Pancreas (tissue), 10 donors: ENCODE measurements around the gene MANSC1. TPM values are rescaled to one million over a fixed set of nuclear protein-coding genes. Genes with fewer than 3 reads are reported as not detected.
"Not testable (repeated sequence)": the region's sequence is repeated elsewhere in the genome, so short reads cannot be mapped to it uniquely, and the experiment has no call there.

Source experiments
- ATAC-seq, 4 donors: fragments of 200-7000 bp; cut with Tn5 transposase; one replicate each; pipeline versions ENCODE4 v1.8.0 to v1.9.1; 2020; ENCODE audit warnings: mild to moderate bottlenecking in 4 of 4, moderate library complexity in 4 of 4
- DNase-seq, 6 donors: peaks; one replicate each; pipeline ENCODE4 v3.0.0-alpha.2; 2020
- FAIRE-seq: peaks from 2 replicates; lab custom pipeline; 2012; peaks lifted over from hg19 to GRCh38; lab: Jason Lieb, UNC
- H3K27ac ChIP-seq, 4 donors: fragments of 200-600 bp; sonication (generic); 1 replicate in 3 of 4; 2 replicates in 1 of 4; pipeline versions ENCODE4 v1.5.0 to v1.8.0; 2020
- H3K27me3 ChIP-seq, 4 donors: fragments of 200-600 bp; one replicate each; pipeline ENCODE4 v1.8.0; 2021
- H3K36me3 ChIP-seq, 3 donors: fragments of 200-600 bp; sonication (generic) in 1 of 3; one replicate each; pipeline versions ENCODE4 v1.5.0 to v1.8.0; 2020 to 2021
- H3K4me1 ChIP-seq, 3 donors: fragments of 200-600 bp; one replicate each; pipeline ENCODE4 v1.8.0; 2021
- H3K4me3 ChIP-seq, 4 donors: fragments of 200-600 bp; sonication (generic) in 2 of 4; one replicate each; pipeline versions ENCODE4 v1.5.0 to v1.8.0; 2020 to 2021
- H3K9me3 ChIP-seq, 4 donors: fragments of 200-600 bp; one replicate each; pipeline ENCODE4 v1.8.0; 2021
- WGBS, 2 donors: extraction: QIAGEN DNeasy Blood & Tissue Kit; methylation state at CpG; one replicate each; pipeline ENCODE4 v1.1.7; 2013; 5-methylcytosine and 5-hydroxymethylcytosine counted together
- intact Hi-C, 3 donors: fragments of 100-400 bp; cut with DNase I; formaldehyde crosslinking; loops; one replicate each; pipeline versions ENCODE4 v1.11.1 to v1.14.2; 2022
- polyA plus RNA-seq, 2 donors: library from polyadenylated mRNA; stranded (reverse); fragments of 200-250 nt; gene quantifications; one replicate each; pipeline ENCODE4 v1.2.3, GENCODE V29; 2013
- total RNA-seq, 6 donors: library from RNA; stranded (reverse); fragmentation: NEBNext Ultra II Directional in 4 of 6; extraction: Animal tissue kit (Norgen Biotek cat#: 25700) in 4 of 6; gene quantifications; one replicate each; pipeline versions ENCODE4 v1.2.1 to v1.2.4, GENCODE V29; 2021 to 2023
- TF ChIP-seq, protein P1 (sequence below), 4 donors: fragments of 200-600 bp; sonication (generic) in 3 of 4; IDR thresholded peaks; one replicate each; pipeline versions ENCODE4 v1.5.0 to v1.8.0; 2021; ENCODE audit warnings: antibody characterized with exemption in 4 of 4
- donor health status: healthy with polysubstance abuse.
- donor health status: DM: no; HTN: no; CAD: no; lungs with moderate emphysema.
- donor health status: DM: no; HTN: no; CAD: no.
- donor health status: control.
- donor health status: control.
- donor health status: Bipolar disorder and iron deficiency.
- donor health status: DM: yes; HTN: yes; CAD: no.
- donor health status: DM: no; HTN: no; CAD: no.
- donor health status: DM: no; HTN: no; CAD: no.
- donor health status: DM: yes; HTN: yes; CAD: no.

The MANSC1 gene
- total and polyA plus RNA-seq, 8 donors: 7.0 to 21.6 (median 17.0) TPM

DNA sequence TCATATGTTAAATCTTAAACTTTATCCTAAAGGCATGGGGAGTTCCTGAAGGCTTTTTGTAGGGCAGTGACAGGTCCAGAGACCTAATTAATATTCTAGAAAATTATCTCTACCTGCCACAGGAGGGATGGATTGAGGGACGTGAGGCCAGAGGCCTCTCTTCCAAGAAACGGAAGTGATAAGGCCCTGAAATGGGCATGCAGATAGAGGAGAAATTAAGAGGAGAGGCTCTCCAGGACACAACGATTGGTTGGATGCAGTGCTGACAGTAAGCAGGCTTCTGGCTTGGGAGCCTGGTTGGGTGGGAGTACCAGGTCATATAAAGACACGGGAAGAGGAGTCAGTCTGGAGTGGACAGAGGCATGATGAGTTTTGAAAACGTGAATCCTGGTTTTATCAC, 3.8 kb upstream of the MANSC1 start:
- no peaks in the 10 kb centered on the region for H3K36me3 ChIP-seq
- no peaks in the 10 kb centered on the region for H3K9me3 ChIP-seq
- intact Hi-C loops: no loop called here
- 60 to 67% methylated on average over 5 of the region's 5 CpGs for WGBS, 2 donors
- no peak overlapping the region for H3K4me3 ChIP-seq
- H3K27me3 ChIP-seq: no peaks in the 10 kb centered on the region
- peaks cover 0 to 13% (median 6%) of the 10 kb centered on the region in 3 donors for H3K4me1 ChIP-seq
- DNase-seq (no peak), FAIRE-seq (no peak), ATAC-seq (no peak)
- no peak overlapping the region for H3K27ac ChIP-seq
- TF ChIP-seq, protein P1, sequence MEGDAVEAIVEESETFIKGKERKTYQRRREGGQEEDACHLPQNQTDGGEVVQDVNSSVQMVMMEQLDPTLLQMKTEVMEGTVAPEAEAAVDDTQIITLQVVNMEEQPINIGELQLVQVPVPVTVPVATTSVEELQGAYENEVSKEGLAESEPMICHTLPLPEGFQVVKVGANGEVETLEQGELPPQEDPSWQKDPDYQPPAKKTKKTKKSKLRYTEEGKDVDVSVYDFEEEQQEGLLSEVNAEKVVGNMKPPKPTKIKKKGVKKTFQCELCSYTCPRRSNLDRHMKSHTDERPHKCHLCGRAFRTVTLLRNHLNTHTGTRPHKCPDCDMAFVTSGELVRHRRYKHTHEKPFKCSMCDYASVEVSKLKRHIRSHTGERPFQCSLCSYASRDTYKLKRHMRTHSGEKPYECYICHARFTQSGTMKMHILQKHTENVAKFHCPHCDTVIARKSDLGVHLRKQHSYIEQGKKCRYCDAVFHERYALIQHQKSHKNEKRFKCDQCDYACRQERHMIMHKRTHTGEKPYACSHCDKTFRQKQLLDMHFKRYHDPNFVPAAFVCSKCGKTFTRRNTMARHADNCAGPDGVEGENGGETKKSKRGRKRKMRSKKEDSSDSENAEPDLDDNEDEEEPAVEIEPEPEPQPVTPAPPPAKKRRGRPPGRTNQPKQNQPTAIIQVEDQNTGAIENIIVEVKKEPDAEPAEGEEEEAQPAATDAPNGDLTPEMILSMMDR (IDR thresholded peaks at IDR 0.05): no peak

DNA sequence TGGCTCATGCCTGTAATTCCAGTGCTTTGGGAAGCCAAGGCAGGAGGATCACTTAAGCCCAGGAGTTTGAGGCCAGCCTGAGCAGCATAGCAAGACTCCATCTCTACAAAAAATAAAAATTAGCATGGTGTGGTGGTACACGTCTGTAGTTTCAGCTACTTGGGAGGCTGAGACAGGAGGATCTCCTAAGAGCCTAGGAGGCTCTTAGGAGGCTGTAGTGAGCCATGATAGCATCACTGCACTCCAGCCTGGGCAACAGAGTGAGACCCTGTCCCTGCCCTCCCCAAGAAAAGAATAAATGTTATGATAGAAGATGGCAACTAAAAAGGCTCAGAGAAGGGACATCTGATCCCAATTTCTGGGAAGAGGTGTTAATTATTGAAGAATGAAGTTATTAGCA, 3.2 kb upstream of the MANSC1 start:
- no peaks in the 10 kb centered on the region for H3K36me3 ChIP-seq
- FAIRE-seq (no peak), DNase-seq (no peak), ATAC-seq (no peak)
- H3K9me3 ChIP-seq: no peaks in the 10 kb centered on the region
- TF ChIP-seq, protein P1 (IDR thresholded peaks at IDR 0.05): no peak
- no peaks in the 10 kb centered on the region for H3K27me3 ChIP-seq
- intact Hi-C loops: no loop called here
- no peak overlapping the region for H3K27ac ChIP-seq
- peaks cover 0 to 10% (median under 1%) of the 10 kb centered on the region in 3 donors for H3K4me1 ChIP-seq
- WGBS, 2 donors: 73 to 87% methylated on average over 1 of the region's 1 CpG
- H3K4me3 ChIP-seq: no peak overlapping the region

DNA sequence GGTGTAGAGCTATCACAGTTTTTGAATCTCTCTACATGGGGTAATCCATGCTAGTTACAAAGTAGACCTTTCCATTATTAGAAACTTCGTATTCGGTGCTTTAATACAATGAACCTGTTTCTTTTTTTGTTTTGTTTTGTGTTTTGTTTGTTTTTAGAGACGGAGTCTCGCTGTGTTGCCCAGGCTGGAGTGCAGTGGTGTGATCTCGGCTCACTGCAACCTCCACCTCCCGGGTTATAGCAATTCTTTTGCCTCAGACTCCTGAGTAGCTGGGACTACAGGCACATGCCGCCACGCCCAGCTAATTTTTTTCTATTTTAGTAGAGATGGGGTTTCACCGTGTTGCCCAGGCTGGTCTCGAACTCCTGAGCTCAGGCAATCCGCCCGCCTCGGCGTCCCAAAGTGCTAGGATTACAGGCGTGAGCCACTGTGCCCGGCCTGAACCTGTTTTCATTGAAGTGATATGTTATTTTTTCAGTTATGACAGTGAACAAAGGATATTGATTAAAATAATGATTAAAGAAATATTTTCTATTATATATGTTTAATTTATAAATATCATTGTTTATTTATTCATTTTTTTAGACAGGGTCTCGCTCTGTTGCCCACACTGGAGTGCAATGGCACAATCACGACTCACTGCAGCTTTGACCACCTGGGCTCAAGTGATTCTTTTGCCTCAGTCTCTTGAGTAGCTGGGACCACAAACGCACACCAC, 1.6 kb upstream of the MANSC1 start:
- H3K36me3 ChIP-seq, H3K4me3 ChIP-seq, ATAC-seq, H3K4me1 ChIP-seq, H3K27me3 ChIP-seq, intact Hi-C loops, DNase-seq, FAIRE-seq, H3K9me3 ChIP-seq: not testable (repeated sequence)
- WGBS, 2 donors: 89 to 93% methylated on average over 19 of the region's 19 CpGs
- H3K27ac ChIP-seq: peak overlapping the region in 2 of 4 donors; percentile 78 to 81

DNA sequence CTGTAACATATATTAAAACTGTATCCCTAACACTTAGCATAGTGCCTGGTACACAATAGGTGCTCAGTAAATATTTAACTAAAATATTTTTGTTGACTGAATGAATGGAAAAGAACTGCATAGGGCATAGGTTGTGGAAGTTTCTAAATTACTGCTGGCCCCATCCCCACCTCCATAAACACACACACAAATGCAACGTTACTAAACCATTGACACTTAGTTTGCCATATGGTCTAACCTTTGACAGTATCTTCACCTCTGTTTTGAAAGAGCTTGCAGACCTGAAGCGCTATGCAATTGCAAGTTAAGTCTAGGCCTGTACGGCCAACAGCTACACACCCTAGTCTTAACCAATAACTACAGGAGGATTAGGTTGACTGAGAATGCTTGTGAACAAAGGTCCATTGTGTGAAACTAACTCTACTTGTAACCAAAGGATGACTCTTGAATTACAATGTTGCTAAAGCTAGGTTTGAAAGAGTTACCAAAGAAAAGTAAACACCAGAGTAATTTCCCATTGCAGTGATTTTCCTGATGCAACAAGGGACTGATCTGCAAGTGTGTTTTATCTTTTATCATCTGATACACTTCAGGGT, 924 bp upstream of the MANSC1 start:
- Histone ChIP-seq H3K4me1 (peaks cover 0 to 9% (median 0%) of the 10 kb centered on the region in 3 donors), H3K36me3 (no peaks in the 10 kb centered on the region), H3K9me3 (no peaks in the 10 kb centered on the region), H3K4me3 (no peak overlapping the region), H3K27me3 (no peaks in the 10 kb centered on the region), H3K27ac (peak overlapping the region in 3 of 4 donors; percentile 56 to 81 (median 78))
- 51 to 65% methylated on average over 3 of the region's 3 CpGs for WGBS, 2 donors
- no peak for DNase-seq
- intact Hi-C loops: no loop called here
- no peak for FAIRE-seq
- peak in 3 of 4 donors; percentile 21 to 37 (median 29) for ATAC-seq
- TF ChIP-seq, protein P1 (IDR thresholded peaks at IDR 0.05): no peak

DNA sequence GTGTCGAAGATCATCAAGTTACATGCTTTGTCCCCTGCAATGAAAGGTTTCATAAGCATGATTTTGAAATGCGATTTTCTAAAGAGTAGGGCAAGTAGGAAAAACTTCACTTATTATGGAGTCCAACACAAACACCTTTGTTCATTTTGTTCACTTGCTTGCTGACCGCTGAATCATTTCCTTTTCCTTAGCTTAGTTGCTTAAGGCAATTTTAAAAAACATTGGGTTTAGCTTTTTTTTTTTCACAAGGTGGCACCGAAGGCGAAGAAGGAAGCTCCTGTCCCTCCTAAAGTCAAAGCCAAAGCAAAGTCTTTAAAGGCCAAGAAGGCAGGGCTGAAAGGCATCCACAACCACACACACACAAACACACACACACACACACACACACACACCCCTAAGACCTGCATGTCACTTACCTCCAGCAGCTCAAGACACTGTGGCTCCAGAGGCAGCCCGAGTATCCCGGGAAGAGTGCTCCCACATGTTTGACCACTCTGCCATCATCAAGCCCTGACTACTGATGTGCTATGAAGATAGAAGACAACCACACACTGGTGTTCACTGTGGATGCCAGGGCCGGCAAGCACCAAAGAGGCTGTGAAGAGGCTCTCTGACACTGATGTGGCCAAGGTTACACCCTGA, 11.4 kb downstream of the MANSC1 start:
- Histone ChIP-seq H3K4me3 (no peak overlapping the region), H3K9me3 (no peaks in the 10 kb centered on the region), H3K27ac (peak overlapping the region in 1 of 4 donors; percentile 41), H3K36me3 (peaks cover 0 to 16% (median 0%) of the 10 kb centered on the region in 3 donors), H3K4me1 (peaks cover 5 to 16% (median 8%) of the 10 kb centered on the region in 3 donors), H3K27me3 (no peaks in the 10 kb centered on the region)
- DNase-seq (peak in 1 of 6 donors; percentile 4), FAIRE-seq (no peak), ATAC-seq (no peak)
- intact Hi-C loops: no loop called here
- TF ChIP-seq, protein P1 (IDR thresholded peaks at IDR 0.05): no peak
- WGBS, 2 donors: 87 to 90% methylated on average over 8 of the region's 8 CpGs
